H54 (cell line): ENCODE measurements around the gene DHCR24.
"Not testable (repeated sequence)": the region's sequence is repeated elsewhere in the genome, so short reads cannot be mapped to it uniquely, and the experiment has no call there.

Source experiments
- DNase-seq: peaks from one replicate; pipeline ENCODE4 v3.0.0; 2011; ENCODE audit warnings: low spot score, mixed read lengths; ENCODE audit not compliant: insufficient read length
- FAIRE-seq: peaks from 3 replicates; lab custom pipeline; 2011; peaks lifted over from hg19 to GRCh38; lab: Jason Lieb, UNC
- POLR2A ChIP-seq: IDR thresholded peaks from 2 replicates; pipeline ENCODE4 v1.6.1; 2011; ENCODE audit warnings: low read depth, mild to moderate bottlenecking, low read length

Gene DHCR24, protein sequence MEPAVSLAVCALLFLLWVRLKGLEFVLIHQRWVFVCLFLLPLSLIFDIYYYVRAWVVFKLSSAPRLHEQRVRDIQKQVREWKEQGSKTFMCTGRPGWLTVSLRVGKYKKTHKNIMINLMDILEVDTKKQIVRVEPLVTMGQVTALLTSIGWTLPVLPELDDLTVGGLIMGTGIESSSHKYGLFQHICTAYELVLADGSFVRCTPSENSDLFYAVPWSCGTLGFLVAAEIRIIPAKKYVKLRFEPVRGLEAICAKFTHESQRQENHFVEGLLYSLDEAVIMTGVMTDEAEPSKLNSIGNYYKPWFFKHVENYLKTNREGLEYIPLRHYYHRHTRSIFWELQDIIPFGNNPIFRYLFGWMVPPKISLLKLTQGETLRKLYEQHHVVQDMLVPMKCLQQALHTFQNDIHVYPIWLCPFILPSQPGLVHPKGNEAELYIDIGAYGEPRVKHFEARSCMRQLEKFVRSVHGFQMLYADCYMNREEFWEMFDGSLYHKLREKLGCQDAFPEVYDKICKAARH

DNA sequence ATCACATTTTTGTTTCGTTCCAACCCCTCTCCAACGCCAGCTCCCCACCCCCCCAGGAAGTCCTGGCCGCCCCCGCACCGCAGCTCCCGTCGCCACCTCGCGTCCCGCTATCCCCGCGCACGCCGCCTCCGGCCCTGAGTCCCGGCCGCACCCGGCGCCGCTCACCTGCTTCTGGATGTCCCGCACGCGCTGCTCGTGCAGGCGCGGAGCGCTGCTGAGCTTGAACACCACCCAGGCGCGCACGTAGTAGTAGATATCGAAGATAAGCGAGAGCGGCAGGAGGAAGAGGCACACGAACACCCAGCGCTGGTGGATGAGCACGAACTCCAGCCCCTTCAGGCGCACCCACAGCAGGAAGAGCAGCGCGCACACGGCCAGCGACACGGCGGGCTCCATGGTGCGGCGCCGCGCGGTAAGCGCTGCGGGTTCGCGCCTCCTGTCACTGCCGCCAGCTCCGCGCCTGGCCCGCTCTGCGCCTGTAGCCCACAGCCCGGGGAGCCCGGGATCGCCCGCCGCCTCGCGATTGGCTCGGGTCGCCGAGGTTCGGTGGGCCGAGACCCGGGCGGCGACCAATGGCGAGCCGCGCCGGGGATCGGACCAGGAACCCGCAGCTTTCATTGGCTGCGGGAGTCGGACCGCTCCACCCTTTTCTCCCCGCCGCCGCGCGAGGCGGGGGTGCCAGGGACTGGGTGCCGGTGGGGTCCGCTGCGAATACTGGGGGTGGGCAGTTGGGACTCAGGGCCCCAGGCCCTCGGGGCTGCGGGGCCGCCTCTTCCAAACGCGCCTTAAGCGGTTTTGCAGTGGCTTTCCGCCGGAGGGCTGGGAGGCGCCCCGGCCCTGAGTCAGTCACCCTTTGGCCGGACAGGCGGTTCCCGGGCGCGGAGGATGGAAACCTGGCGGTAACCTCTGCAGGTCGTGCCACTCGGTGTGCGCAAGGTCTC, at the start of gene DHCR24:
Gene DHCR24 (minus strand): TSS at position 472 of the 941 bp plus-strand sequence. CDS start 76 bp downstream, at position 396.
- peak; percentile 91 for TF ChIP-seq POLR2A
- peak; percentile 97 for DNase-seq
- no peak for FAIRE-seq

DNA sequence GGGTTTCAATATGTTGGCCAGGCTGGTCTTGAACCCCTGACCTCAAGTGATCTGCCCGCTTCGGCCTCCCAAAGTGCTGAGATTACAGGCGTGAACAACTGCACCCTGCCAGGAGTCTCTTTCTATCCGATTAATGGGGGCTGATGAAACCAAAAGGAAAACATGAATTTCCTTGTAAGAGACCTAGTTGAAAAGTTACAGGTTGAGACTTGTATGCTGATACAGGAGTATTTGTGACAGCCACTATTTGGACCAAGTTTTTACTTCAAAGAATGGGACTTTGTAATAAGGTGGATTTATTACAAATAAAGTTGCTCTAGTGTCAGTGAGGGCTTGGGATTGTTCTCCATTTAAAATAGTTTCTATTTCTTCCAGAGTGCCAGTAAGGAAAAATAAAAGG, 49.8 kb upstream of the DHCR24 start:
- DNase-seq (no peak), FAIRE-seq (no peak)
- no peak for TF ChIP-seq POLR2A

DNA sequence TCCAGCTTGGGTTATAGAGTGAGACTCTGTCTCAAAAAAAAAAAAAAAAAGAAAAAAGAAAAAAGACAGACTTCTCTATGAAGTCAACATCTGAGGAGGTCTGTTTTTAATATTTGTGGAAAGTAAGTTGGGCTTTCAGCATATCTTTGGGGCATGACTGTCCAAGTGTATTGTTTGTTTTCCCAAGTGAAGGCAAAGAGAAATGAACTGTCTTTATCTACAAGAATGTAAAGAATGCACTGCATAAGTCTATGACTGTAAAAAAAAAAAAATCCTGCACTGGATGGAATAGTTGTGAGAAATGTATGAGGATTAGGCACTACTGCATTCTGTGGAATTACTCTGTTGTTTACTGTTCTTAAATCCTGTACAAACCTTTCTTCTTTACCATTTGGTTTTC, 47.9 kb upstream of the DHCR24 start:
- peak; percentile 42 for DNase-seq
- FAIRE-seq = peak; percentile 88

DNA sequence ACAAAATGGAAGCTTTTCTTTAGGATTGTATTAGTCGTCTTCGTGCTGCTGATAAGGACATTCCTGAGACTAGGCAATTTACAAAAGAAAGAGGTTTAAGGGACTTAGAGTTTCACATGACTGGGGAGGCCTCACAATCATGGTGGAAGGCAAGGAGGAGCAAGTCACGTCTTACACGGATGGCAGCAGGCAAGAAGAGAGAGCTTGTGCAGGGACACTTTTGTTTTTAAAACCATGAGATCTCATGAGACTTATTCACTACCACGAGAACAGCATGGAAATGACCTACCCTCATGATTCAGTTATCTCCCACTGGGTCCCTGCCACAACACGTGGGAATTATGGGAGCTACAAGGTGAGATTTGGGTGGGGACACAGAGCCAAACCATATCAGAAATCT, 47.1 kb upstream of the DHCR24 start:
- DNase-seq, FAIRE-seq: not testable (repeated sequence)

More for the DNA sequence above, 47.9 kb upstream of the DHCR24 start:
- no peak for TF ChIP-seq POLR2A

DNA sequence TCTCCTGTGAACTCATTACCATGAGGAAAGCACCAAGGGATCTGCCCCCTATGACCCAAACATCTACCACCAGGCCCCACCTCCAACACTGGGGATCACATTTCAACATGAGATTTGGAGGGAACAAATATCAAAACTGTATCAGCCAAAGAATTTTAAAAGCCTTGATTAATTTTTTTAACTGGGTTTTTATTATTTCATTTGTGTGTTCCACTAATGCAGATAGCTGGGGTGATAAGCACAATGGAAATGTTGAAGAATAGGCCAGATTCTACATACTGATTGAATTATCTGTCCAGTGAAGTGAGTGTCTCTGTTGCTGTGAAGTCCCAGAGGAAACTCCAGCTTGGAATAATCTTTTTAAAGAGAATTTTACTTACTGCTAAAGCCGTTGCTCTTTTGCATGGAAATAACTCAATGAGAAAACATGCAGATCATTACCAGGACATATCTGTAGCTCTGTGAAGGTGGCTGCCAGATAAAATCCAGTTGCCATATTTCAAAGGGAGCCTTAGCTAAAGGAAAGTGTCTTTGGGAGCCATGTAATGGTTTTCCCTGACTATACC, 44.4 kb upstream of the DHCR24 start:
- TF ChIP-seq POLR2A = no peak
- DNase-seq = no peak
- no peak for FAIRE-seq

DNA sequence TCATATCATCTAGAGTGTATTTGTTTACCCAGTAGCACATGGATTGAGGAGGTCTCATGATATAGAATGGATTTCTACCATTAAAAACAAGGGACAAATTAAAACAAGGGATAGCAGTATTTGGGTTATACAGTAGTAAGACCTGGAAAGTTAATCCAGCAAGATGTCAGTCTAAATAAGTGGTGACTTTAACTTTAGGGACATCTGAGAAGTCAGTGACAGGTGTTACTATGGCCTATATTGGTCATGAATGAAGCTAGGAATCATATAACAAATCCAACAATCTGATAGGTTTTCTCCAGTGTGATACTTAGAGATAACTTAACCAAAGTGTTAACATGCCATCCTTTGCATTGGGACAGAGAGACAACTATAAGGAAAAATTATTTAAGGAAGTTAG, 42.7 kb upstream of the DHCR24 start:
- no peak for DNase-seq
- FAIRE-seq = no peak
- TF ChIP-seq POLR2A = no peak

DNA sequence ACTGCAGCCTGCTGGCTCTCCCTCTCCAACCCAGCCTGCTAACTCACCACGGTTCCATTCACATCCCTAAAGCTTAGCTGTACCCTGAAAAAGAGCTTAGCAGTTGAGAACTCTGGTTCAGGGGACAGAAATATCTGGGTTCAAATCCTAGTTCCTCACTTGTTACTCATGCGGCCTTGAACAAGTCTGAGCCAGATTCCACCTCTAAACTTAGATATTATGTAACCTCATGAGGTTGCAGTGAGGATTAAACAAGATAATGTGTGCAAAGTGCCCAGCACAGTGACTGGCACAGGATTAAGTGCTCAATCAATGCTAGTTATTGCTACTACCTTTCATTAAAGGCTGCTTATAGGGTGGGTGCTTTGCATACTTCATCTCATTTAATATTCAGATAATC, 41.3 kb upstream of the DHCR24 start:
- FAIRE-seq (no peak), DNase-seq (no peak)
- TF ChIP-seq POLR2A = no peak

DNA sequence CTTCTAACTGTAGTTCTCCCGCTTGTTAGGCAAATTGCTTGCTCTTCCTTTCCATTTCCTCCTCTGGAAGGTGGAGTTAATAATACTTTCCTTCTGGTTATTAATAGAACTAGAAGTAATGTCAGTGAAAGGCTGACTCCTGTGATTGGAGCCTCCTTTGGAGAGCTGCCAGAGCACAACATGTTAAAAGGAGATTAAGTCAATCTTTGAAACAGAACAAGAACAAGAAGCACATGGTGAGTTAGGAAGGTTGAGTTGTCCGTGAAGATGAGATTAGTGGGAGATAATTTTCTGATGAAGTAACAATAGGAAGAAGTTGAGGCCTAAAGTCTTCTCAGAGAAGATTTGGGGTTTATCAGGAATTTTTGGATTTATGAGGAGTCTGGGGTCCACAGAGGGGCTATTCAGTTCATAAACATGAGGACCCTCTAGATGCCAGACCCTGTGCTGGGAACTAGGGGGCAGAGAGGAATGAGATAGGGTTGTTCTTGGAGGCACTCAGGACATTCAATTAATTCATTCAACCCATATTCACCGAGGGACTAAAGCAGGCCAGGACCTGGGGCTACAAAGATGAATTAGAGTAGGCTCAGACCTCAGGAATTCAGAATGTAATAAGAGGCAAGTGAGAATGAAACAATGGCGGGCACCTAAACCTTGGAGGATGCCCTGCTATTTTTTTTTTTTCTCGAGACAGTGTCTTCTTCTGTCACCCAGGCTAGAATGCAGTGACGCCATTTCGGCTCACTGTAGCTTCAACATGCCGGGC, 40.7 kb upstream of the DHCR24 start:
- DNase-seq (no peak), FAIRE-seq (no peak)

DNA sequence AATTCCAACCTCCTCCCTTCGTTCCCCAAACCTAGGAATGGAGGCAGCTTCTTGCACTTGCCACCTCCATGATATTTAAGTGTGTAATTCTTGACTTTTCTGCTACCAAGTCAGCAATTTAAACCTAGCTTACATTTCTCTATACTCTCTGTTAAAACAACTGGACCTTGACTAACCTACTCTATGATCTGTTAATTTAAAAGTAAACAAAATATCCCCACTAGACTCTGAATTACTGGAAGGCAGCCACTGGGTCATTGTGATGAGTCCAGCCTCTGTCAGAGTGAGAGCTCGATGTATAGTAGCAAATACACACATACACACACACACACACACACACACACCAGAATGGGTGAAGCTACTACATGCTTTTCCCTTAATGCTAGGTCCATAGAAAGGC, 40.0 kb upstream of the DHCR24 start:
- no peak for FAIRE-seq
- no peak for DNase-seq
- no peak for TF ChIP-seq POLR2A

More for the DNA sequence above, 40.7 kb upstream of the DHCR24 start:
- TF ChIP-seq POLR2A = no peak

DNA sequence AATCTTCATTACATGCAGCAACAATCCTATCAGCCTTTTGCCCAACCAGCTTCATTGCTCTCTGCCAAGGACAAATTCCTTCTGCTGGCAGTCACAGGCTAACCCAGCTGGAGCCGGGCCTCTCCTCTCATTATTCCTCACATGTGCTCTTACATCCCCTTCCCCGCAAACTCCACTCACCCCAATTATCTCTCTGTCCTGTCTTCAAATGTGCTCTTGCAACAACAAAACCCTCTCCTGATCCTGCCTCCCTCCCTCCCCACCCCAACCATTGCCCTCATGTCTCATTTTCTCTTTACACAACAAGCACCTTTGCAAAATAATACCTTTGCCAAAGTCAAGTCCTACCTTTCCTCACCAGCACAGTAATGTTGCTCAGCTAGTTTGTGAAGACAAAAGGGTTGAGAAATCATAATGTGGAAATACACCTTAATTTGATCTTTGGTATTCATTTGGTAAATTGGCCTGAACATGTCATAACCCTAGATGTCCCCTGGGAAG, 36.0 kb upstream of the DHCR24 start:
- DNase-seq (no peak), FAIRE-seq (no peak)
- no peak for TF ChIP-seq POLR2A

DNA sequence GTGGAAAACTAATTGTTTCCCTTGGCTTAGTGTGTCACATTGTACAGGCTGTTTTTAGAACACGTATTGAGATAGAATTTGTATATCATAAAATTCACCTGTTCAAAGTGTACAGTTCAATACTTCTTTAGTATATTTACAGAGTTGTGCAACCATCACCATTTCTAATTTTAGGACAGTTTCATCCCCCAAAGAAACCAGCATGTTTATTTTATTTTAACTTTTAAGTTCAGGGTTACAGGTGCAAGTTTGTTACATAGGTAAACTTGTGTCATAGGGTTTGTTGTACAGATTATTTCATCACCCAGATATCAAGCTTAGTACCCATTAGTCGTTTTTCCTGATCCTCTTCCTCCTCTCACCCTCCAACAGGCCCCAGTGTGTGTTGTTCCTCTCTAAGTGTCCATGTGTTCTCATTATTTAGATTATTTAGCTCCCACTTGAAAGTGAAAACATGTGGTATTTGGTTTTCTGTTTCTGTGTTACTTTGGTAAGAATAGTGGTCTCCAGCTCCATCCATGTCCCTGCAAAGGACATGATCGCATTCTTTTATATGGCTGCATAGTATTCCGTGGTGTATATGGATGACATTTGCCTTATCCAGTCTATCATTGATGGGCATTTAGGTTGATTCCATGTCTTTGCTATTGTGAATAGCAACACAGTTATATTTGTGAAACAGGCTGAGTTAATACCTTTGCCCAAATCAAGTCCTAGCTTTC, 35.2 kb upstream of the DHCR24 start:
- no peak for TF ChIP-seq POLR2A
- DNase-seq = no peak
- no peak for FAIRE-seq

DNA sequence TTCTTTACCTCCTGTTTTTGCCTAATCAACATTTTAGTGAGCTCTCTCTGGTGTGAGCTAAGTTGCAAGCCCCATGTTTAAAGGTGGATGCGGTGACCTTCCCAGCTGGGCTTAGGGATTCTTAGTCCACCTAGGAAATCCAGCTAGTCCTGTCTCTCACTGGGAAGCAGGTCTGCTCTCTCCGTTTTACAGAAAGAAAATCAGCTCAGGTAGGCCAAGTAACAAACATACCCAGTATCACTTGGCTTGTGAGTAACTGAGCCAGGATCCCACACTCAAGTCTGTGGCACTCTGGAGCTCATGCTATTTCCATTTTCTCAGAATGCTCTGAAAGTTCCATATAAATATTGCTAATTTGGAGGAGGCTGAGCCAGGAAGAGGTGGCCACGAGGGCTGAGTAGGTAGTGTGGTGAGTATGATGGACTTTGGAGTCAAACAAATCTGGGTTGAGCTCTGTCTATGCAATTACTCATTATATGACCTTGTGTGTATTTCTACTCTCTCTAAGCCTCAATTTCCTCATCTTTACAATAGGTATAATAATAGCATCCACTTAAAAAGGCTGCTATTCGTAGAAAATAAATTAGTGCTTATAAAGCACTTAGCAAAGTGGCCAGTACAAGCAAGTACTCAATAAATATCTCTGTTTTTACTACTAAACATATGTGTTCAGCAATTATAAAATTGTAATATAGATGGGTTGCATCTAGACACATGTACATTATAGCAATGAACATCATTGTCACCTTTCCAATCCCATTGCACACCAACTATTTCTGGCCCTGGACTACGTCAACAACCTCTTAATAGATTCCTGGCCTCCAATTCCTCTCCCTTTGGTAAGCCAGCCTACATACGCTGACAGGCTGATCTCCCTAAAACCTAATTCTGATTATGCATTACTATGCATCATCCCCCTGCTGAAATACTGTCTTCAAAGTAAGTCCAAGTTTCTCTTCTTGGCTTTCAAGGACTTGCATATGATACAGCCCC, 32.7 kb upstream of the DHCR24 start:
- no peak for DNase-seq
- no peak for TF ChIP-seq POLR2A
- FAIRE-seq = no peak

DNA sequence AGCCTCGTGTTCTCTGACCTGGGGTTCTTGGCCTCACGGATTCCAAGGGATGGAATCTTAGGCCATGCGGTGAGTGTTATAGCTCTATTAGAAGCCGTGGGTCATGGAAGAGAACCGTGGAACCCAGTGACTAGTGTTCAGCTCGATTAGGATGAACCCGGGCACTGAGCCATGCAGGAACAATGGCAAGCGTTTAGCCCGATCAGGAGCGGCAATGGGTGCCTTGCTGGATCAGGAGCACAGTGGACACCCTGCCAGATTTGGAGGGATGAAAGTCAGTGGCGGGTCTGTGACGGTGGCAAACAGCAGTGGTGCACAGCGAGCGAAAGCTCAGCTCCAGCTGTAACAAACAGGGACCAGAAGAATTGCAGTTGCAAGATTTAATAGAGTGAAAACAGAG, 24.1 kb upstream of the DHCR24 start:
- DNase-seq, FAIRE-seq: not testable (repeated sequence)
